GM23338 (cell line): Measurements from ENCODE around the gene DDR2. TPM values are rescaled to one million over a fixed set of nuclear protein-coding genes. Genes with fewer than 3 reads are reported as not detected.

Experiments
- ATAC-seq: fragments of 200-7000 bp; cut with Tn5 transposase; 3 replicates; pipeline ENCODE4 v1.9.1; 2020
- DNase-seq: peaks from one replicate; pipeline ENCODE4 v3.0.0-alpha.2; 2015; ENCODE audit warnings: low spot score
- H2AFZ ChIP-seq: fragments of 200-600 bp; sonication (generic); 2 replicates; pipeline ENCODE4 v1.8.0; 2016; ENCODE audit warnings: antibody characterized with exemption, mild to moderate bottlenecking, moderate library complexity
- H3F3A ChIP-seq: fragments of 200-600 bp; sonication (generic); replicated peaks from 2 replicates; pipeline ENCODE4 v1.8.0; 2017; ENCODE audit warnings: antibody characterized with exemption, mixed run types, low read depth
- H3K27ac ChIP-seq: fragments of 200-600 bp; sonication (generic); 2 replicates; pipeline ENCODE4 v1.6.1; 2016; ENCODE audit warnings: low read depth
- H3K27me3 ChIP-seq: fragments of 200-600 bp; sonication (generic); 2 replicates; pipeline ENCODE4 v1.8.0; 2016; ENCODE audit warnings: mild to moderate bottlenecking, mixed run types, moderate library complexity; ENCODE audit not compliant: insufficient read depth
- H3K36me3 ChIP-seq: fragments of 200-600 bp; sonication (generic); 2 replicates; pipeline ENCODE4 v1.8.0; 2016; ENCODE audit warnings: mild to moderate bottlenecking; ENCODE audit not compliant: insufficient read depth
- H3K4me1 ChIP-seq: fragments of 200-600 bp; sonication (generic); 2 replicates; pipeline ENCODE4 v1.8.0; 2016; ENCODE audit warnings: mild to moderate bottlenecking, moderate library complexity; ENCODE audit not compliant: insufficient read depth
- H3K4me2 ChIP-seq: fragments of 200-600 bp; sonication (generic); 2 replicates; pipeline ENCODE4 v1.7.1; 2017; ENCODE audit warnings: mixed run types
- H3K4me3 ChIP-seq: fragments of 200-600 bp; sonication (generic); 2 replicates; pipeline ENCODE4 v1.6.1; 2016; ENCODE audit warnings: mixed run types
- H3K79me2 ChIP-seq: fragments of 200-600 bp; sonication (generic); replicated peaks from 2 replicates; pipeline ENCODE4 v1.8.0; 2017; ENCODE audit warnings: mild to moderate bottlenecking; ENCODE audit not compliant: insufficient read depth
- H3K9me2 ChIP-seq: fragments of 200-600 bp; sonication (generic); 2 replicates; pipeline ENCODE4 v1.8.0; 2017; ENCODE audit not compliant: insufficient read depth
- H4K20me1 ChIP-seq: fragments of 200-600 bp; sonication (generic); replicated peaks from 2 replicates; pipeline ENCODE4 v1.8.0; 2017; ENCODE audit warnings: mild to moderate bottlenecking; ENCODE audit not compliant: insufficient read depth
- H3K27ac Mint-ChIP-seq: 2 replicates; pipeline ENCODE4 v1.8.0; 2020; ENCODE audit warnings: inconsistent platforms, mild to moderate bottlenecking, moderate library complexity, mixed read lengths
- H3K27me3 Mint-ChIP-seq: 3 replicates; pipeline ENCODE4 v1.8.0; 2022; ENCODE audit warnings: low read depth, mild to moderate bottlenecking, moderate library complexity, mixed read lengths, inconsistent platforms; ENCODE audit not compliant: insufficient read depth, poor library complexity
- H3K36me3 Mint-ChIP-seq: 3 replicates; pipeline ENCODE4 v1.8.0; 2021; ENCODE audit warnings: low read depth, mild to moderate bottlenecking, inconsistent platforms, moderate library complexity, mixed read lengths
- H3K4me1 Mint-ChIP-seq: 3 replicates; pipeline ENCODE4 v1.8.0; 2020; ENCODE audit warnings: mild to moderate bottlenecking, inconsistent platforms, mixed read lengths
- H3K4me3 Mint-ChIP-seq: 3 replicates; pipeline ENCODE4 v1.8.0; 2021; ENCODE audit warnings: moderate library complexity, mild to moderate bottlenecking, inconsistent platforms, mixed read lengths
- H3K9me3 Mint-ChIP-seq: 3 replicates; pipeline ENCODE4 v1.8.0; 2020; ENCODE audit warnings: moderate library complexity, mild to moderate bottlenecking, inconsistent platforms, mixed read lengths
- CREB1 ChIP-seq: fragments of 250-450 bp; sonication (Bioruptor Pico); IDR thresholded peaks from 2 replicates; pipeline ENCODE4 v1.5.0; 2020; ENCODE audit warnings: low read depth, mild to moderate bottlenecking, moderate library complexity
- CTCF ChIP-seq, 2 experiments: fragments of 200-600 bp in 1 of 2; sonication (generic) in 1 of 2; conservative IDR thresholded peaks; 2 replicates each; pipeline versions ENCODE4 v1.5.1 to v1.6.1; 2016 to 2017; ENCODE audit warnings: antibody characterized with exemption in 2 of 2, low read depth in 2 of 2, mild to moderate bottlenecking in 2 of 2, moderate library complexity in 1 of 2
- JUNB ChIP-seq: IDR thresholded peaks from one replicate; pipeline ENCODE4 v1.6.1; 2016; ENCODE audit warnings: antibody characterized with exemption; ENCODE audit not compliant: unreplicated experiment
- NANOG ChIP-seq: IDR thresholded peaks from 2 replicates; pipeline ENCODE4 v1.6.1; 2016; ENCODE audit warnings: antibody characterized with exemption, borderline replicate concordance
- POLR2AphosphoS5 ChIP-seq: IDR thresholded peaks from 2 replicates; pipeline ENCODE4 v1.6.1; 2016; ENCODE audit warnings: antibody characterized with exemption, low read depth
- STAT1 ChIP-seq: IDR thresholded peaks from one replicate; pipeline ENCODE4 v1.6.1; 2016; ENCODE audit warnings: antibody characterized with exemption; ENCODE audit not compliant: unreplicated experiment
- ZNF331 ChIP-seq: fragments of 250-450 bp; sonication (Bioruptor Pico); IDR thresholded peaks from 2 replicates; pipeline ENCODE4 v1.5.0; 2020; ENCODE audit warnings: low read depth, mild to moderate bottlenecking, moderate library complexity
- polyA plus RNA-seq: library from polyadenylated mRNA; unstranded; fragments of >200 nt; fragmentation: Nextera tagmentation; extraction: Ambion mirVana; gene quantifications from 2 replicates; pipeline ENCODE4 v1.2.1, GENCODE V29; 2016
- total RNA-seq: library from RNA; depleted of rRNA; stranded (reverse); fragments of >200 nt; shearing (Covaris generic); gene quantifications from 2 replicates; pipeline ENCODE4 v1.2.3, GENCODE V29; 2014
- TF ChIP-seq, protein P1 (sequence below): IDR thresholded peaks from one replicate; pipeline ENCODE4 v1.6.1; 2018; ENCODE audit warnings: antibody characterized with exemption; ENCODE audit not compliant: unreplicated experiment
- TF ChIP-seq, protein P2 (sequence below): IDR thresholded peaks from 2 replicates; pipeline ENCODE4 v1.6.1; 2016; ENCODE audit warnings: antibody characterized with exemption

The DDR2 gene
- total and polyA plus RNA-seq, 2 experiments from 2014 or later = 0.66 to 1.8 TPM

DNA sequence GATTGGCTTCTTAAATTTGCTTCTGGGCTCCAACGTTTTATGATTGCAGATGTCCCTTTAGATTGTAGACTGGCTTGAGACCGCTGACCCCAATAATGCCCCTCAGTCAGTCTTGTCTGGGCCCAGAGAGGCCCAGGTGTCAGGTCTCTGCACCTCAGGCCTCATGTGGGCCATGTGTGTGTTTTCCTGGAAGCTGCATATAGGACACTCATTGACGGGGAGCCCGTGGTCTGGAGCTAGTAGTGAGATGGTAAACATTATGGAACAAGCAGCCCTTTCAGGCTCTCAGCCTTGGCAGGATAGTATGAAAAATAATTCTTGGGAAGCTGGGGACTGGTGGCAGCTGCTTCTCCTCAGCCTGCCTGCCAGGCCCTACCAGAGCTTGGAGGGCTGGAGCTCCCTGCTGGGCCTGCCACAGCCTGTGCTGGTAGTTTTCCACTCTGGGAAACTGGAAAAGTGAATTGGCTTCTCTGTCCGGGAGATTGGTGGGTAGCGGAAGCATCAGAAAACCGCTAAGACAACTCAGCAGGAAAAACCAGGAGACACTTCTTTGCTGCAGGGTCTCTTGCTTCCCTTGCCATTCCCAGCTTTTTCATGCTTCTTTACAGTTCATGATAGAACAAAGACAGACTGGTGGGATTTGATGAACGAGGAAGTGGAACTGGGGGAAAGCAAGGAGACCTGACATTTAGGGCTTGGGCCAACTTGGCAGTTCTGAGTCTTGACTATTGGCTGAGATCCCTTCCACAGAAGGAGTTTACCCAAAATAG, 100.5 kb downstream of the DDR2 start:
- Histone ChIP-seq H3K4me3 (no peak overlapping the region), H3K36me3 (no peaks in the 10 kb centered on the region), H3K27ac (no peak overlapping the region), H3K4me2 (no peak overlapping the region), H2AFZ (no peak overlapping the region), H3K9me2 (no peaks in the 10 kb centered on the region), H3K79me2 (no peaks in the 10 kb centered on the region), H3F3A (no peaks in the 10 kb centered on the region), H3K27me3 (no peaks in the 10 kb centered on the region), H3K4me1 (no peaks in the 10 kb centered on the region), H4K20me1 (no peaks in the 10 kb centered on the region)
- ATAC-seq (no peak), DNase-seq (no peak)
- TF ChIP-seq POLR2AphosphoS5 (no peak), CREB1 (CRISPR knock-in tag) (no peak), ZNF331 (CRISPR knock-in tag) (no peak), CTCF (conservative IDR thresholded peaks at IDR 0.05; ENCODE audit: low read depth in 2 of 2) (no peak), JUNB (no peak), NANOG (no peak)
- TF ChIP-seq, protein P1, sequence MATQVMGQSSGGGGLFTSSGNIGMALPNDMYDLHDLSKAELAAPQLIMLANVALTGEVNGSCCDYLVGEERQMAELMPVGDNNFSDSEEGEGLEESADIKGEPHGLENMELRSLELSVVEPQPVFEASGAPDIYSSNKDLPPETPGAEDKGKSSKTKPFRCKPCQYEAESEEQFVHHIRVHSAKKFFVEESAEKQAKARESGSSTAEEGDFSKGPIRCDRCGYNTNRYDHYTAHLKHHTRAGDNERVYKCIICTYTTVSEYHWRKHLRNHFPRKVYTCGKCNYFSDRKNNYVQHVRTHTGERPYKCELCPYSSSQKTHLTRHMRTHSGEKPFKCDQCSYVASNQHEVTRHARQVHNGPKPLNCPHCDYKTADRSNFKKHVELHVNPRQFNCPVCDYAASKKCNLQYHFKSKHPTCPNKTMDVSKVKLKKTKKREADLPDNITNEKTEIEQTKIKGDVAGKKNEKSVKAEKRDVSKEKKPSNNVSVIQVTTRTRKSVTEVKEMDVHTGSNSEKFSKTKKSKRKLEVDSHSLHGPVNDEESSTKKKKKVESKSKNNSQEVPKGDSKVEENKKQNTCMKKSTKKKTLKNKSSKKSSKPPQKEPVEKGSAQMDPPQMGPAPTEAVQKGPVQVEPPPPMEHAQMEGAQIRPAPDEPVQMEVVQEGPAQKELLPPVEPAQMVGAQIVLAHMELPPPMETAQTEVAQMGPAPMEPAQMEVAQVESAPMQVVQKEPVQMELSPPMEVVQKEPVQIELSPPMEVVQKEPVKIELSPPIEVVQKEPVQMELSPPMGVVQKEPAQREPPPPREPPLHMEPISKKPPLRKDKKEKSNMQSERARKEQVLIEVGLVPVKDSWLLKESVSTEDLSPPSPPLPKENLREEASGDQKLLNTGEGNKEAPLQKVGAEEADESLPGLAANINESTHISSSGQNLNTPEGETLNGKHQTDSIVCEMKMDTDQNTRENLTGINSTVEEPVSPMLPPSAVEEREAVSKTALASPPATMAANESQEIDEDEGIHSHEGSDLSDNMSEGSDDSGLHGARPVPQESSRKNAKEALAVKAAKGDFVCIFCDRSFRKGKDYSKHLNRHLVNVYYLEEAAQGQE = no peak
- no peak overlapping the region for H3K27ac Mint-ChIP-seq
- H3K4me3 Mint-ChIP-seq = no peak overlapping the region
- H3K36me3 Mint-ChIP-seq = no peaks in the 10 kb centered on the region
- H3K9me3 Mint-ChIP-seq = no peaks in the 10 kb centered on the region
- H3K27me3 Mint-ChIP-seq = peaks cover 5% of the 10 kb centered on the region
- H3K4me1 Mint-ChIP-seq = peaks cover 4% of the 10 kb centered on the region; the same call in 1 of the 3 replicates

DNA sequence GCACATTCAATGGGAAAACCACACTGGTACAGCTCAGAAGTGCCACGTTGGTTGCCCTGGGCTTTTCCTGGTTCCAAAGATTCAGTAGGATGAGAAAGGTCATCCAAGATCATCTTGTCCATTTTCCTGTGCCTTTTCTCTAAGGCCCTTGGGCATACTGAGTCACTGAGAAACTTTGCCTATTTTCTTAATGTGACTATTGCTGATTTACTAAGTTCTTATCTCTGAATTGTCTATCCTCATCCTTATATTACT, 101.0 kb downstream of the DDR2 start:
- Mint-ChIP-seq H3K9me3 (no peaks in the 10 kb centered on the region), H3K27me3 (peaks cover 5% of the 10 kb centered on the region), H3K4me1 (peaks cover 4% of the 10 kb centered on the region; the same call in 1 of the 3 replicates), H3K4me3 (no peak overlapping the region), H3K27ac (no peak overlapping the region), H3K36me3 (no peaks in the 10 kb centered on the region)
- no peak for ATAC-seq
- Histone ChIP-seq H3K4me3 (no peak overlapping the region), H3K27me3 (no peaks in the 10 kb centered on the region), H4K20me1 (no peaks in the 10 kb centered on the region), H2AFZ (no peak overlapping the region), H3F3A (no peaks in the 10 kb centered on the region), H3K9me2 (no peaks in the 10 kb centered on the region), H3K4me2 (no peak overlapping the region), H3K79me2 (no peaks in the 10 kb centered on the region), H3K36me3 (no peaks in the 10 kb centered on the region), H3K4me1 (no peaks in the 10 kb centered on the region), H3K27ac (no peak overlapping the region)
- DNase-seq = no peak
- TF ChIP-seq POLR2AphosphoS5 (no peak), JUNB (no peak), STAT1 (no peak)
- TF ChIP-seq, protein P2, sequence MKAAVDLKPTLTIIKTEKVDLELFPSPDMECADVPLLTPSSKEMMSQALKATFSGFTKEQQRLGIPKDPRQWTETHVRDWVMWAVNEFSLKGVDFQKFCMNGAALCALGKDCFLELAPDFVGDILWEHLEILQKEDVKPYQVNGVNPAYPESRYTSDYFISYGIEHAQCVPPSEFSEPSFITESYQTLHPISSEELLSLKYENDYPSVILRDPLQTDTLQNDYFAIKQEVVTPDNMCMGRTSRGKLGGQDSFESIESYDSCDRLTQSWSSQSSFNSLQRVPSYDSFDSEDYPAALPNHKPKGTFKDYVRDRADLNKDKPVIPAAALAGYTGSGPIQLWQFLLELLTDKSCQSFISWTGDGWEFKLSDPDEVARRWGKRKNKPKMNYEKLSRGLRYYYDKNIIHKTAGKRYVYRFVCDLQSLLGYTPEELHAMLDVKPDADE = no peak
